ENCODE data around the gene ZNF263. TPM values are rescaled to one million over a fixed set of nuclear protein-coding genes. Genes with fewer than 3 reads are reported as not detected.

ZNF263 gene
- 27.0 and 31.3 TPM in 2 replicates for total RNA-seq

DNA sequence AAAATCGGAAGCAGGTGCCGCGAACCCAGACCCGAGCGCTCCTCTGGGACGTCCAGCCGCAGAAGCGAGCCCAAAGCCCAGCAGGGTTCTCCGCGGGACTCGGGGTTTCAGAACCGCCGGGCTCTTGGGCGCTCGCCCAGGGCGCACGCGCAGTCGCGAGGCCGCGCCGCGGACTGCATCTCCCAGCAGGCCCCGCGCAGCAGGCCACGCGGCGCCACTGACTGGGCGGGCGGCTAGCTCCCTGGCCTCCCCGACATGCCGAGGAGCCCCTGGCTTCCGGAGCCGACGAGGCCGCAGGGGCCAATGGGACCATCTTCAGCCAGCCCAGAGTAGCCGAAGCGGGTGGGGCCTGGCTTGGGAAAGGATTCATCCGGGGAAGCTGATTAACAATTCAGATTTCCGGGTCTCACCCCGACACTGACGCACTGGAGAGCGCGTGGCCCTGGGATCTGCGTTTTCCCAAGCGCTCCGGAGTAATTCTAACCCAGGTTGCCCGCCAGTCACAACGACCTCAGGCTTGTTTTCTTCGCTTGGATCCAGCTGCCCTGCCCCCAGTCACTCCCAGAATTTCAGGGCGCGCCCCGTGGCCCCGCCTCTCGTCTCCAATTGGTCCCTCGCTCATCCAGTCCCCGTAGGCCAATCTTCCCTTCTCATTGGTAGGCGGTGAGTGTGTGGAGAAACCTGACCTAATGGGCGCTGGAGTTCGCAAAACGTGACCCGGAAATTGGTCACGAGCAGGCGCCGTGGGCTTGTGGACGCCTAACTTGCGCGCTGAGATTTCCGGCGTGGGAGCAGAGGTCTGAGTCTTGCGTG is at the start of gene ZNF263:
Gene ZNF263 (plus strand): TSS at position 762 of the 813 bp plus-strand sequence. CDS start 328 bp downstream, outside the sequence.
- Mint-ChIP-seq H3K36me3 (ENCODE audit: low read depth) (peaks cover 43% of the 10 kb centered on the region), H3K27ac (peak within 1 kb of the TSS; percentile 98), H3K27me3 (peaks cover 4% of the 10 kb centered on the region), H3K9me3 (peaks cover 9% of the 10 kb centered on the region), H3K4me1 (peaks cover 18% of the 10 kb centered on the region), H3K4me3 (peak within 1 kb of the TSS; percentile 88)
- intact Hi-C loops (cut with micrococcal nuclease) = loop anchor here (1.0 to 10.0 kb wide), 7 partner anchors 19 to 258 kb away; partner anchors contain the start of genes CLUAP1, HCFC1R1, THOC6 and TIGD7
- DNase-seq = peak; percentile 98

DNA sequence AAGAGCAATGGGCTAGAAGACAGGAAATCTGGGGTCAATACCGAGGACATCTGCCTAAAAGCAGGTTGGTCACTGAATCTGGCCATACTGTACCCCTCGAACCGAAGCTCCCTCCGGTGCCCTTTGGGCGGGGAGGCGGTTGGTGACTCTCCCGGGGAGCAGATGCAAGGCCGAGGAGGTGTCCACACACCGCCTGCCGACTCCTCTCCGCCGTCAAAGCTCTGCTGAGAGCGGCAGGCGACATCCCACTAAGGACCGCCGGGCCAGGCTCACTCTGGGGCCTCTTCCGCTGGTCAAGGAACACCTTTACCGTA is 48.8 kb upstream of the ZNF263 start:
- H3K36me3 Mint-ChIP-seq (ENCODE audit: low read depth) = peaks cover 49% of the 10 kb centered on the region
- peaks cover 26% of the 10 kb centered on the region for H3K9me3 Mint-ChIP-seq
- intact Hi-C loops (cut with micrococcal nuclease) = loop anchor here (2.0 kb wide), 1 partner anchor 20 kb away; no protein-coding TSS in a partner anchor

DNA sequence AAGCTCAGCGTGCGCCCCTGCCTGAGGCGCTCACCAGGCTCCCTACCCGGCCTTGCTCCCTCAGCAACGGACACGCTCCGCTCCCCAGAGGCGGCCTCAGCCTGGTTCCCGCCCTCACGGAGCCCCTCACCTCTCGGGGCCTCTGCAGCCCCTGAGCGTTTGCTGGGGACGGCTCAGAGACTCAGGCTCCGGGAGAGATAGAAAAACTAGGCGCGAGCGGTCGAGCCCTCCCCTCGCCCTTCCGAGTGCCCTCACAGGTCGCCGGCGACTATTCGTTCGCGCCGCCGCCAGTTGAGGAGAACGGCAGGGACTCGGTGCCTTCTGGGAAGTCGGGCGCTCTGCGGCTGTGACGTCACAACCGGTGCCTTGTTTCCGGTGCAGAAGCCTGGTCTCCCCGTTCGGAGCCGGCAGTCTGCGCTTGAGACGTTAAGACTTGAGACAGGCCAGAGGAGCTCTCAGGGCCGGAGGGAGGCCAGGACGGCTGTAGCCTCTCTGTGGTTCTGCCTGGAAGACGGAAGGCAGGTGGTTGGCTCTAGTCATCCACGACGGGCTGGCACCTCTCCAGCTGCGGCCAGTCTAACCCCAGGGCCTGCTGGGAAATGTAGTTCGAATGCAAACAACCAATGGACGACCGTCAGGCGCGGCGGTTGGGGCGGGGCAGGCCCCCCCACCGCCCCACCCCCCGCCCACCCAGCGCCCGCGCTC is 48.3 kb upstream of the ZNF263 start, which contains the start of gene ZNF200:
Gene ZNF200 (minus strand): TSS at position 302 of the 705 bp plus-strand sequence. CDS start 1,403 bp downstream, outside the sequence.
- peak within 1 kb of the TSS; percentile 91 for H3K4me3 Mint-ChIP-seq
- intact Hi-C loops (cut with micrococcal nuclease) = loop anchor here (1.0 to 2.0 kb wide), 2 partner anchors 20 to 29 kb away; no protein-coding TSS in a partner anchor
- H3K36me3 Mint-ChIP-seq (ENCODE audit: low read depth) = peaks cover 45% of the 10 kb centered on the region
- peak; percentile 98 for DNase-seq
- peak within 1 kb of the TSS; percentile 95 for H3K27ac Mint-ChIP-seq
- peaks cover 20% of the 10 kb centered on the region for H3K4me1 Mint-ChIP-seq
- H3K9me3 Mint-ChIP-seq = peaks cover 24% of the 10 kb centered on the region
- H3K27me3 Mint-ChIP-seq = no peaks in the 10 kb centered on the region

More for the DNA sequence above, 48.8 kb upstream of the ZNF263 start:
- Mint-ChIP-seq H3K27me3 (no peaks in the 10 kb centered on the region), H3K27ac (peak overlapping the region; percentile 95), H3K4me1 (peaks cover 20% of the 10 kb centered on the region), H3K4me3 (peak overlapping the region; percentile 91)
- no peak for DNase-seq

DNA sequence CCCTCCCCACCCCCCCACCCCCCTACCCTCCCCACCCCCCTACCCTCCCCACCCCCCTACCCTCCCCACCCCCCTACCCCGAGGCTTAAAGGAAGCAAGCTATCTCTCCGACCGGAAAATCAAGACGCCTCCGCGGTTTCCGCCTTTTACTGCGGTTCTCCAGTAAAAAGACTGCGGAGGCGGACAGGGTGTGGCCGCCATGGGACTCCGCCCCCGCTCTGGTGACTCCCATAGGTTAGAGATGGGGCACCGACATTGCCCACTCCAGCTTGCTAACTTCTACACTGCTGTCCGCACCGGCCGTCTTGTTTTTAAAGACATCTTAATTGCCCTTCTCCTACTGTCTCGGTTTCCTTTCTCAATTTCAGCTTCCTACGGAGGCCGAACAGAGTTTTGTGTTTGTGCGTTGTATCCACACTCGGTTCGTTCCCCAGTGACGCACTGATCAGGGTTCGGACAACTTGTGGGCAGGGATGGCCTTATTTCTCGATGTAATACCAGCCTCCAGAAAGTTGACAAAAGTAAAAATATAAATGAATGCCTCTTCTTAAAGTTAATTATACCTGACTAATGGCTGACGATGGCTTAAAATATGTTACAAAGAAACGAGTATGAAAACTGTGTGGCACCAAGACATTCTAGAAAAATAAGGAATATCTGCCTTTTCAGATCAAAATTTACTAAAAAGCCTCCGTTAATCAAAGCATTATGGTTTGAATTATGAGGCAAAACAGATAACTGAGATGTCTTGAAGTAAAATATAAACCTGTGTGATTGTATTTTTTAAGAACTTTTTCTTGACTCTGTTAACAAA is 47.2 kb upstream of the ZNF263 start:
- Mint-ChIP-seq H3K4me3 (peak overlapping the region; percentile 76), H3K36me3 (ENCODE audit: low read depth) (peaks cover 35% of the 10 kb centered on the region), H3K27ac (peak overlapping the region; percentile 67), H3K27me3 (no peaks in the 10 kb centered on the region), H3K4me1 (peaks cover 20% of the 10 kb centered on the region), H3K9me3 (peaks cover 18% of the 10 kb centered on the region)
- intact Hi-C loops (cut with micrococcal nuclease) = loop anchor here (1.0 to 2.0 kb wide), 2 partner anchors 21 to 28 kb away; no protein-coding TSS in a partner anchor
- peak; percentile 59 for DNase-seq

GRCh38 chr16:3241761-3242160 is 41.5 kb upstream of the ZNF263 start:
- no peaks in the 10 kb centered on the region for H3K4me1 Mint-ChIP-seq
- H3K27me3 Mint-ChIP-seq = no peaks in the 10 kb centered on the region
- H3K36me3 Mint-ChIP-seq (ENCODE audit: low read depth) = no peaks in the 10 kb centered on the region
- peaks cover 14% of the 10 kb centered on the region for H3K9me3 Mint-ChIP-seq
- DNase-seq = no peak
- intact Hi-C loops (cut with micrococcal nuclease) = no loop called here
- H3K27ac Mint-ChIP-seq = no peak overlapping the region
- no peak overlapping the region for H3K4me3 Mint-ChIP-seq

- no peaks in the 10 kb centered on the region for H3K27me3 Mint-ChIP-seq
- intact Hi-C loops (cut with micrococcal nuclease) = no loop called here
- no peak for DNase-seq
Observed at GRCh38 chr16:3242709-3243108, 40.6 kb upstream of the ZNF263 start.

DNA sequence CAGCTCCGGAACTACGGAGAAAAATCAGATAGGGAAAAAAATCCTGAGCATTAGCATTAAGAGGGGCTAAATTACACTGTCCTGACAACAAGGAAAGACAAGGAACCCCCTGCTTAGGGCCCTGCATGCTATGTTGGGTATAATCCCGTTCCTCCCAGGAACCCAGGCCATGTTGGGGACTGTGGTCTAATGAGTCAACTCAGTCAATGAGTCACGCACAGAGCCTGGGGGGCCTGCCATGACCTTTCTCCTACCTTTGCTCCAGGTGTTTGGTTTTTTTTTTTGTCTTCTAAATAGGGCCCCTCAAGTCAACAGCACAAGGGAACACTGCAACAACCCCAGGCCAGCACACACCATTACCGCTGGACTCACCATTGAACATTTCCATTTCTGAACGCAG is 39.4 kb upstream of the ZNF263 start:
- no peak overlapping the region for H3K27ac Mint-ChIP-seq
- H3K36me3 Mint-ChIP-seq (ENCODE audit: low read depth) = no peaks in the 10 kb centered on the region
- H3K4me1 Mint-ChIP-seq = no peaks in the 10 kb centered on the region
- H3K4me3 Mint-ChIP-seq = no peak overlapping the region
- DNase-seq = no peak
- intact Hi-C loops (cut with micrococcal nuclease) = no loop called here
- no peaks in the 10 kb centered on the region for H3K27me3 Mint-ChIP-seq
- H3K9me3 Mint-ChIP-seq = peaks cover 14% of the 10 kb centered on the region

More at GRCh38 chr16:3242709-3243108, 40.6 kb upstream of the ZNF263 start:
- Mint-ChIP-seq H3K9me3 (peaks cover 14% of the 10 kb centered on the region), H3K27ac (no peak overlapping the region), H3K36me3 (ENCODE audit: low read depth) (no peaks in the 10 kb centered on the region), H3K4me1 (no peaks in the 10 kb centered on the region), H3K4me3 (no peak overlapping the region)

DNA sequence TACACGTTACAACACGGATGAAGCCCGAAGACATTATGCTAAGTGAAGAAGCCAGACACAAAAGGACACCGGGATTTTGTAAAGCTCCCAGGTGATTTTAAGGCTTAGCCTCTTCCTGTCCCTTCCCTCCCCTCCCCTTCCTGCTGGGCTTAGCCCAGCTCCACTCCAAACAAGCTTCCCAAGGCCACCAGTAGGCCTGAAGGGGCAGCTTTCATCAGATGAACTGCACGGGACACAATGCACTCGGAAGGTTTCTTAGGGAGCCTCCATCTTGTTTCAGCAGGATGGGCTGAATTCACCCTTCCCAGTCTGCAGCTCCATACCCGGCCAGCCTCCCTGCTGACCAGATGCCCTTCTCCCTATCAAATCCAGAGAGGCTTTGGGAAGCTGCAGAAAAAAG is 37.3 kb upstream of the ZNF263 start:
- Mint-ChIP-seq H3K9me3 (peaks cover 13% of the 10 kb centered on the region), H3K27me3 (peaks cover under 1% of the 10 kb centered on the region), H3K27ac (no peak overlapping the region), H3K4me1 (no peaks in the 10 kb centered on the region), H3K4me3 (no peak overlapping the region), H3K36me3 (ENCODE audit: low read depth) (peaks cover under 1% of the 10 kb centered on the region)
- DNase-seq = no peak
- intact Hi-C loops (cut with micrococcal nuclease) = no loop called here

- Mint-ChIP-seq H3K36me3 (ENCODE audit: low read depth) (peaks cover 1% of the 10 kb centered on the region), H3K27me3 (peaks cover 2% of the 10 kb centered on the region), H3K4me3 (no peak overlapping the region), H3K9me3 (peaks cover 10% of the 10 kb centered on the region), H3K27ac (no peak overlapping the region), H3K4me1 (no peaks in the 10 kb centered on the region)
- no peak for DNase-seq
- intact Hi-C loops (cut with micrococcal nuclease) = no loop called here
Observed at GRCh38 chr16:3246876-3247275, 36.4 kb upstream of the ZNF263 start.

GRCh38 chr16:3248596-3248995 is 34.7 kb upstream of the ZNF263 start:
- H3K4me1 Mint-ChIP-seq = no peaks in the 10 kb centered on the region
- no peak overlapping the region for H3K27ac Mint-ChIP-seq
- H3K27me3 Mint-ChIP-seq = peaks cover 2% of the 10 kb centered on the region
- no peak overlapping the region for H3K4me3 Mint-ChIP-seq
- DNase-seq = no peak
- peaks cover 1% of the 10 kb centered on the region for H3K36me3 Mint-ChIP-seq (ENCODE audit: low read depth)
- intact Hi-C loops (cut with micrococcal nuclease) = no loop called here
- peaks cover 7% of the 10 kb centered on the region for H3K9me3 Mint-ChIP-seq

GRCh38 chr16:3249020-3249419 is 34.3 kb upstream of the ZNF263 start:
- DNase-seq = no peak
- H3K27ac Mint-ChIP-seq = no peak overlapping the region
- no peaks in the 10 kb centered on the region for H3K4me1 Mint-ChIP-seq
- no peak overlapping the region for H3K4me3 Mint-ChIP-seq
- H3K9me3 Mint-ChIP-seq = peaks cover 5% of the 10 kb centered on the region
- peaks cover 1% of the 10 kb centered on the region for H3K36me3 Mint-ChIP-seq (ENCODE audit: low read depth)
- peaks cover 2% of the 10 kb centered on the region for H3K27me3 Mint-ChIP-seq
- intact Hi-C loops (cut with micrococcal nuclease) = no loop called here

GRCh38 chr16:3249451-3249850 is 33.8 kb upstream of the ZNF263 start:
- Mint-ChIP-seq H3K9me3 (peaks cover 3% of the 10 kb centered on the region), H3K27ac (no peak overlapping the region), H3K4me3 (no peak overlapping the region), H3K36me3 (ENCODE audit: low read depth) (peaks cover 1% of the 10 kb centered on the region), H3K27me3 (peaks cover 2% of the 10 kb centered on the region), H3K4me1 (no peaks in the 10 kb centered on the region)
- intact Hi-C loops (cut with micrococcal nuclease) = no loop called here
- DNase-seq = no peak

DNA sequence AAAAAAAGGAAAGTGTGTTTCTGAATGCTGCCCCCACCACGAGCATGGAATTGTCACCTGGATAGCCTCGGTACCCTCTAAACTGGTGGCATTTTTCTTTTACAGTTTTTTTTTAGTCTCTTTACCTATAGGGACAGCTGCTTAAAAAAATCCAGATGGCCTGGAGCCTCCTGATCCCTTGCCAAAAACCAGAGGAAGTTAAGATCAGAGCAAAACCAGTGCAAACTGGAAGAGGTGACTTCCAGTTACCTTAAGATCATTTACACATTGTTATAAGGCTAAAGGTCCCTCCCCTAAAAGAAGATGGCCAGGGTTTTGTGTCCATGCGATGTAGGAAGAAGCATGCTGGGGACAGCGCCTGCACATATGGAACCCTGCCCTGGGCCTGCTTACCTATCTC is 30.3 kb upstream of the ZNF263 start:
- H3K4me3 Mint-ChIP-seq = no peak overlapping the region
- H3K9me3 Mint-ChIP-seq = no peaks in the 10 kb centered on the region
- intact Hi-C loops (cut with micrococcal nuclease) = no loop called here
- H3K27me3 Mint-ChIP-seq = peaks cover 2% of the 10 kb centered on the region
- H3K27ac Mint-ChIP-seq = no peak overlapping the region
- H3K36me3 Mint-ChIP-seq (ENCODE audit: low read depth) = peaks cover 1% of the 10 kb centered on the region
- DNase-seq = no peak
- no peaks in the 10 kb centered on the region for H3K4me1 Mint-ChIP-seq

Measured in activated CD4-positive, alpha-beta T cell treated with anti-CD3 and anti-CD28 coated beads, Interleukin-2, amount 10 ng/mL, durations not matched to agents 24 days and 14 days (primary cell).